GM18861 (cell line): ENCODE data around the gene VPS50.
"Not testable (repeated sequence)": the region's sequence is repeated elsewhere in the genome, so short reads cannot be mapped to it uniquely, and the experiment has no call there.

Experiments used
- ATAC-seq: cut with Tn5 transposase; IDR thresholded peaks from one replicate; pipeline ENCODE4 v1.9.1; 2021; ENCODE audit not compliant: unreplicated experiment

VPS50 gene

GRCh38 chr7:93239824-93240223 is 7.7 kb downstream of the VPS50 start:
- no peak for ATAC-seq

GRCh38 chr7:93242106-93242505 is 9.9 kb downstream of the VPS50 start:
- ATAC-seq: no peak

GRCh38 chr7:93245525-93246432 is 13.6 kb downstream of the VPS50 start:
- ATAC-seq: no peak

- ATAC-seq: no peak
These were observed 17.5 kb downstream of the VPS50 start for GRCh38 chr7:93249491-93250148.

- no peak for ATAC-seq
These were observed 26.5 kb downstream of the VPS50 start for GRCh38 chr7:93258661-93259060.

GRCh38 chr7:93262535-93262934 is 30.4 kb downstream of the VPS50 start:
- no peak for ATAC-seq

- ATAC-seq: no peak
These were observed 33.1 kb downstream of the VPS50 start for GRCh38 chr7:93265220-93265619.

- ATAC-seq: no peak
These were observed 47.4 kb downstream of the VPS50 start for GRCh38 chr7:93279541-93279940.

- ATAC-seq: no peak
These were observed 52.7 kb downstream of the VPS50 start for GRCh38 chr7:93284908-93285307.

GRCh38 chr7:93293229-93293628 is 61.1 kb downstream of the VPS50 start:
- ATAC-seq: no peak

GRCh38 chr7:93298206-93298605 is 66.0 kb downstream of the VPS50 start:
- no peak for ATAC-seq

- no peak for ATAC-seq
These were observed 66.5 kb downstream of the VPS50 start for GRCh38 chr7:93298671-93299070.

GRCh38 chr7:93301736-93302135 is 69.6 kb downstream of the VPS50 start:
- no peak for ATAC-seq

GRCh38 chr7:93307131-93307660 is 75.0 kb downstream of the VPS50 start:
- no peak for ATAC-seq

GRCh38 chr7:93307943-93308342 is 75.8 kb downstream of the VPS50 start:
- ATAC-seq: no peak

- no peak for ATAC-seq
These were observed 78.2 kb downstream of the VPS50 start for GRCh38 chr7:93310346-93310745.

GRCh38 chr7:93314449-93314848 is 82.3 kb downstream of the VPS50 start:
- ATAC-seq: no peak

- ATAC-seq: no peak
These were observed 83.7 kb downstream of the VPS50 start for GRCh38 chr7:93315896-93316295.

- no peak for ATAC-seq
These were observed 84.6 kb downstream of the VPS50 start for GRCh38 chr7:93316730-93317129.

- ATAC-seq: no peak
These were observed 88.7 kb downstream of the VPS50 start for GRCh38 chr7:93320887-93321286.

- not testable (repeated sequence) for ATAC-seq
These were observed 94.1 kb downstream of the VPS50 start for GRCh38 chr7:93326291-93326690.

- no peak for ATAC-seq
These were observed 95.0 kb downstream of the VPS50 start for GRCh38 chr7:93327006-93327633.
